Esophagus muscularis mucosa (tissue), 3 donors: ENCODE measurements around the gene ATRN.

ENCODE experiments used
- CTCF ChIP-seq, 3 experiments: fragments of 200-600 bp in 2 of 3; fragments of 450-650 bp in 1 of 3; sonication (generic) in 2 of 3; IDR thresholded peaks; one replicate each; pipeline ENCODE4 v1.5.1; 2017 to 2019; ENCODE audit warnings: antibody characterized with exemption in 3 of 3, mild to moderate bottlenecking in 2 of 3, moderate library complexity in 1 of 3
- POLR2A ChIP-seq: fragments of 450-650 bp; IDR thresholded peaks from one replicate; pipeline ENCODE4 v1.6.1; 2017; ENCODE audit warnings: antibody characterized with exemption, moderate library complexity, mild to moderate bottlenecking, low read depth

GRCh38 chr20:3586093-3586492, 115.3 kb downstream of the ATRN start:
- no peak for TF ChIP-seq POLR2A
- no peak for TF ChIP-seq CTCF (IDR thresholded peaks at IDR 0.05)
